ENCODE measurements around the gene ZNF136. TPM values are rescaled to one million over a fixed set of nuclear protein-coding genes. Genes with fewer than 3 reads are reported as not detected.

The ZNF136 gene
- total and polyA plus RNA-seq, 4 donors: 0.92 to 5.8 (median 3.3) TPM

GRCh38 chr19:12229990-12230389 is 67.1 kb downstream of the ZNF136 start (continued):
- TF ChIP-seq HNF4G (IDR thresholded peaks at IDR 0.05) (no peak), EGR1 (IDR thresholded peaks at IDR 0.05; ENCODE audit: low read depth in 2 of 2) (no peak)

DNA sequence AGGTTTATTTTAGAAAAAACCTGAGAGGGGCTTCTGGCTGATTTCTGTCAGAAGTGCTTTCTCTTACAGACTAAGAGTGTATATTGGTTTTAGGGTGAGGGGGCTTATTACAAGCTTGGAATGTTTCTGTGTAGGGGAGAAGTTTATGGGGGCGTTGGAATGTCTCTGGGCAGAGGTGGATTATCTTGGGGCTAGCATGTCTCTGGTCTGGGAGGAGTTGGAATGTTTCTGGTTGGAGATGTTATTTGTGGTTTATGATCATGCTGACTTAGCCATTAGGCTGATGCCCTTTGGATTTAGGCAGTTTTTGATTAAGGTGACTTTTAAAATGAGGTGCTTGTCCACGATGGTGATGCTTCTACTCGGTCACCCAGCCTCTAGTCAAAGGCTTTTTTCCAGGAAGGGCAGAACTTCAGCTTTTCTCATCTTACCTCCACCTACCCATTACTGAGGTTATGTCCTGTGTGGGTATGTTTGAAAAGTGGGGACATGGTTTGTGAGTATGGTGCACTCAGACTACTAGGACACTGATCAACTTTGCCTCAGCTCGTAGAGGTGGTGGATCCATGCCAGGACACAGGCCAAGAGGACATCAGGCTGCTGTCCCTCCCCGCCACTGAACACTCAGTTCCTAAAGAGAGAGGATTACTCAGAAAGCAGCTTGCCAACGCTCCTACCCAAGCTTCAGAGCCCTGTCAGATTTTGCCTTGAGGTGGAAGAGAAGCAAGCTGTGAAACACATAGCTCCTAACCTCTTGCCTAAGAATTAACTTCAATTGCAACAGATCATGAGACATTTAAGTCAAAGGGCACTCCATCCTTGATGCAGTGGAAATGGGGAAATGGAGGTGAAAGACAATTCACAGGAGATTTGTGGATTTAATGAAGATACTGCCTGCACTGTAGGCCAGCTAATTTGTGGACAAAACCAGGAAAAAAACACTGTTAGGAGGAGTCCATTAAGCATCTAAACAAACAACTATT is 68.1 kb downstream of the ZNF136 start:
- Histone ChIP-seq H3K9me3 (ENCODE audit: control insufficient read depth in 4 of 4, low read length in 3 of 4) (peaks cover 6 to 13% (median 9%) of the 10 kb centered on the region in 4 donors), H3K9ac (ENCODE audit: low read depth in 1 of 2, low read length in 2 of 2) (no peak overlapping the region), H3K27ac (ENCODE audit: low read depth in 1 of 2, low read length in 2 of 2) (no peak overlapping the region), H3K27me3 (ENCODE audit: control insufficient read depth in 4 of 4, insufficient read depth in 4 of 4, low read length in 3 of 4) (no peaks in the 10 kb centered on the region), H3K4me3 (ENCODE audit: low read depth in 1 of 3, low read length in 3 of 3) (peak overlapping the region in 1 of 3 donors; percentile 31), H3K4me1 (ENCODE audit: control insufficient read depth in 4 of 4, insufficient read depth in 4 of 4, low read length in 3 of 4) (no peaks in the 10 kb centered on the region), H3K36me3 (ENCODE audit: control insufficient read depth in 4 of 4, insufficient read depth in 3 of 4, low read depth in 1 of 4, low read length in 3 of 4) (peaks cover 2 to 33% (median 19%) of the 10 kb centered on the region in 4 donors)
- DNase-seq (ENCODE audit: low spot score): no peak
- TF ChIP-seq RXRA (IDR thresholded peaks at IDR 0.05): no peak
- TF ChIP-seq MAX (IDR thresholded peaks at IDR 0.05): no peak
- no peak for TF ChIP-seq YY1 (IDR thresholded peaks at IDR 0.05)
- TF ChIP-seq EGR1 (IDR thresholded peaks at IDR 0.05; ENCODE audit: low read depth in 2 of 2): no peak
- TF ChIP-seq, protein P1, sequence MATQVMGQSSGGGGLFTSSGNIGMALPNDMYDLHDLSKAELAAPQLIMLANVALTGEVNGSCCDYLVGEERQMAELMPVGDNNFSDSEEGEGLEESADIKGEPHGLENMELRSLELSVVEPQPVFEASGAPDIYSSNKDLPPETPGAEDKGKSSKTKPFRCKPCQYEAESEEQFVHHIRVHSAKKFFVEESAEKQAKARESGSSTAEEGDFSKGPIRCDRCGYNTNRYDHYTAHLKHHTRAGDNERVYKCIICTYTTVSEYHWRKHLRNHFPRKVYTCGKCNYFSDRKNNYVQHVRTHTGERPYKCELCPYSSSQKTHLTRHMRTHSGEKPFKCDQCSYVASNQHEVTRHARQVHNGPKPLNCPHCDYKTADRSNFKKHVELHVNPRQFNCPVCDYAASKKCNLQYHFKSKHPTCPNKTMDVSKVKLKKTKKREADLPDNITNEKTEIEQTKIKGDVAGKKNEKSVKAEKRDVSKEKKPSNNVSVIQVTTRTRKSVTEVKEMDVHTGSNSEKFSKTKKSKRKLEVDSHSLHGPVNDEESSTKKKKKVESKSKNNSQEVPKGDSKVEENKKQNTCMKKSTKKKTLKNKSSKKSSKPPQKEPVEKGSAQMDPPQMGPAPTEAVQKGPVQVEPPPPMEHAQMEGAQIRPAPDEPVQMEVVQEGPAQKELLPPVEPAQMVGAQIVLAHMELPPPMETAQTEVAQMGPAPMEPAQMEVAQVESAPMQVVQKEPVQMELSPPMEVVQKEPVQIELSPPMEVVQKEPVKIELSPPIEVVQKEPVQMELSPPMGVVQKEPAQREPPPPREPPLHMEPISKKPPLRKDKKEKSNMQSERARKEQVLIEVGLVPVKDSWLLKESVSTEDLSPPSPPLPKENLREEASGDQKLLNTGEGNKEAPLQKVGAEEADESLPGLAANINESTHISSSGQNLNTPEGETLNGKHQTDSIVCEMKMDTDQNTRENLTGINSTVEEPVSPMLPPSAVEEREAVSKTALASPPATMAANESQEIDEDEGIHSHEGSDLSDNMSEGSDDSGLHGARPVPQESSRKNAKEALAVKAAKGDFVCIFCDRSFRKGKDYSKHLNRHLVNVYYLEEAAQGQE (IDR thresholded peaks at IDR 0.05): no peak
- TF ChIP-seq RAD21 (IDR thresholded peaks at IDR 0.05): no peak
- no peak for TF ChIP-seq FOXA2 (IDR thresholded peaks at IDR 0.05)
- TF ChIP-seq ZBTB33 (IDR thresholded peaks at IDR 0.05): no peak
- TF ChIP-seq FOXA1 (IDR thresholded peaks at IDR 0.05): no peak
- TF ChIP-seq, protein P2, sequence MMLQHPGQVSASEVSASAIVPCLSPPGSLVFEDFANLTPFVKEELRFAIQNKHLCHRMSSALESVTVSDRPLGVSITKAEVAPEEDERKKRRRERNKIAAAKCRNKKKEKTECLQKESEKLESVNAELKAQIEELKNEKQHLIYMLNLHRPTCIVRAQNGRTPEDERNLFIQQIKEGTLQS (IDR thresholded peaks at IDR 0.05): no peak
- no peak for TF ChIP-seq NR2F2 (IDR thresholded peaks at IDR 0.05)
- TF ChIP-seq HNF4G (IDR thresholded peaks at IDR 0.05): no peak
- no peak for TF ChIP-seq SP1 (IDR thresholded peaks at IDR 0.05)
- TF ChIP-seq, protein P3, sequence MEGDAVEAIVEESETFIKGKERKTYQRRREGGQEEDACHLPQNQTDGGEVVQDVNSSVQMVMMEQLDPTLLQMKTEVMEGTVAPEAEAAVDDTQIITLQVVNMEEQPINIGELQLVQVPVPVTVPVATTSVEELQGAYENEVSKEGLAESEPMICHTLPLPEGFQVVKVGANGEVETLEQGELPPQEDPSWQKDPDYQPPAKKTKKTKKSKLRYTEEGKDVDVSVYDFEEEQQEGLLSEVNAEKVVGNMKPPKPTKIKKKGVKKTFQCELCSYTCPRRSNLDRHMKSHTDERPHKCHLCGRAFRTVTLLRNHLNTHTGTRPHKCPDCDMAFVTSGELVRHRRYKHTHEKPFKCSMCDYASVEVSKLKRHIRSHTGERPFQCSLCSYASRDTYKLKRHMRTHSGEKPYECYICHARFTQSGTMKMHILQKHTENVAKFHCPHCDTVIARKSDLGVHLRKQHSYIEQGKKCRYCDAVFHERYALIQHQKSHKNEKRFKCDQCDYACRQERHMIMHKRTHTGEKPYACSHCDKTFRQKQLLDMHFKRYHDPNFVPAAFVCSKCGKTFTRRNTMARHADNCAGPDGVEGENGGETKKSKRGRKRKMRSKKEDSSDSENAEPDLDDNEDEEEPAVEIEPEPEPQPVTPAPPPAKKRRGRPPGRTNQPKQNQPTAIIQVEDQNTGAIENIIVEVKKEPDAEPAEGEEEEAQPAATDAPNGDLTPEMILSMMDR (IDR thresholded peaks at IDR 0.05; ENCODE audit: low read depth, low read length, missing input control): no peak
- TF ChIP-seq TAF1 (conservative IDR thresholded peaks at IDR 0.05): no peak
- TF ChIP-seq GABPA (IDR thresholded peaks at IDR 0.05 in 1 of 2, conservative IDR thresholded peaks at IDR 0.05 in 1 of 2): no peak
- no peak for TF ChIP-seq JUND (IDR thresholded peaks at IDR 0.05)
- TF ChIP-seq HNF4A (conservative IDR thresholded peaks at IDR 0.05): no peak
- WGBS: 94% methylated on average over 6 of the region's 6 CpGs

Data from liver (tissue), 9 donors.